Right ventricle myocardium inferior (tissue), 1 donor: ENCODE results near the gene FICD. TPM values are rescaled to one million over a fixed set of nuclear protein-coding genes. Genes with fewer than 3 reads are reported as not detected.
A peak's percentile ranks its signal among the peaks of the same experiment; 100 is the strongest.

Source experiments
- ATAC-seq: fragments of 200-7000 bp; cut with Tn5 transposase; one replicate; pipeline ENCODE4 v1.9.1; 2020; ENCODE audit warnings: mild to moderate bottlenecking, moderate library complexity
- DNase-seq: peaks from one replicate; pipeline ENCODE4 v3.0.0; 2021; ENCODE audit errors: missing footprints
- intact Hi-C: fragments of 100-400 bp; cut with DNase I; formaldehyde crosslinking; loops from one replicate; pipeline ENCODE4 v1.11.0; 2022
- total RNA-seq: library from RNA; stranded (reverse); fragmentation: NEBNext Ultra II Directional; extraction: Animal tissue kit (Norgen Biotek cat#: 25700); gene quantifications from one replicate; pipeline ENCODE4 v1.2.1, GENCODE V29; 2021
- donor health status: DM: no; HTN: yes; CAD: no; lungs with severe emphysema.

Gene FICD
- total RNA-seq, 1 donor from 2014 or later, result 2.9 TPM

DNA sequence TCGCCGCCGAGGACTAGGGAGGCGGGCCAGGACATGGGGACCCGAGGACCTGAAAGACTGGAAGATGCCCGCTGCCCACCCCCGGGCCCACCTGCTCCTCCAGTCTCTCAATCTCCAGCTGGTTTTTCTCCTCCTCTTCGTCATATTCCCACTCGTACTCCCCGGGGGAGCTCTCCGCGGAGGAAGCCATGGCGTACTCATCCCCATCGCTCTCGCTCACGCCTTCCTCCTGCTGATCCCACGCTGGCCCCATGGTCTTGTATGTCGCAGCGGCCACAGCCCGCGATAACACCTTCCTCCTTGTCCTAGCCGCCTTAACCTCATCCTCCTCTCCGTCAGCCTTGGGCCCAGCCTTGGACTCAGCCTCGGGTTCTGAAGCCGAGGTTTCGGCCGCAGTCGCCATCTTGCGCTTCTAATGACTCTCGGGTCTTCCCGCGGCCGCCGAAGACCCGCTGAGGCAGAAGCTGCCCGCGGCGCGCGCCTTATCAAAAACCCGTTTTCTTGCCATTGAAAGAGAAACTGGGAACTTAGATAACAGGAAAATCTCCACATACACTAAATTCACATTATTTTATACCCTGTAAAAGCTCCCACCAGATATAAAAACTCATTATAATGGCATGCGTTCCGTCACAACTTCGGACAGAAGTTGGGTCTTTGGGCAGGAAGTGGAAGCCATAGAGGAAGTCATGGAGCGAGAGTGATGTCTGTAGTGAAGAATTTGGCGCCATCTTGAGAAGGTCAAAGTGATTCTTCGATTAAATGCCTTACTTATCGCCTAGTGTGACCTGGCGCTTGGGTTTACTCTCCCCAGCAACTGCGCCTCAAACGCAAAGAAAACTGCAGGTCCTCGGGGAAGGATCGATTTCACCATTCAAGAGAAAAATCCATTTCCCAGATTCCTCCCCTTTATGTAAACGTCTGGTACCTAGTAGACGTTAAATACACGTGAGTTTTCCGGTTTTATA, 46.0 kb downstream of the FICD start, which contains the start of gene SART3:
TSS of gene SART3 (minus strand) at position 422 of the 968 bp plus-strand sequence. CDS start at position 403, 19 bp downstream.
- intact Hi-C loops, result loop anchor here (2.0 to 5.0 kb wide), 3 partner anchors 170 to 391 kb away; partner anchors contain the start of genes CORO1C and SSH1
- DNase-seq (peak; percentile 93), ATAC-seq (peak; percentile 64)

- DNase-seq (no peak), ATAC-seq (no peak)
- intact Hi-C loops, result loop anchor here (2.0 to 5.0 kb wide), 5 partner anchors 169 to 531 kb away; partner anchors contain the start of genes ALKBH2, CORO1C and SSH1
Measured at GRCh38 chr12:108561852-108562347, 46.8 kb downstream of the FICD start.

GRCh38 chr12:108562348-108563135, 47.5 kb downstream of the FICD start, which contains the start of gene ISCU:
TSS of gene ISCU (plus strand) at chr12:108562596. CDS start at chr12:108562623, 27 bp downstream.
- peak; percentile 91 for ATAC-seq
- peak; percentile 98 for DNase-seq
- intact Hi-C loops, result loop anchor here (1.0 to 5.0 kb wide), 4 partner anchors 56 to 530 kb away; partner anchors contain the start of gene ALKBH2

DNA sequence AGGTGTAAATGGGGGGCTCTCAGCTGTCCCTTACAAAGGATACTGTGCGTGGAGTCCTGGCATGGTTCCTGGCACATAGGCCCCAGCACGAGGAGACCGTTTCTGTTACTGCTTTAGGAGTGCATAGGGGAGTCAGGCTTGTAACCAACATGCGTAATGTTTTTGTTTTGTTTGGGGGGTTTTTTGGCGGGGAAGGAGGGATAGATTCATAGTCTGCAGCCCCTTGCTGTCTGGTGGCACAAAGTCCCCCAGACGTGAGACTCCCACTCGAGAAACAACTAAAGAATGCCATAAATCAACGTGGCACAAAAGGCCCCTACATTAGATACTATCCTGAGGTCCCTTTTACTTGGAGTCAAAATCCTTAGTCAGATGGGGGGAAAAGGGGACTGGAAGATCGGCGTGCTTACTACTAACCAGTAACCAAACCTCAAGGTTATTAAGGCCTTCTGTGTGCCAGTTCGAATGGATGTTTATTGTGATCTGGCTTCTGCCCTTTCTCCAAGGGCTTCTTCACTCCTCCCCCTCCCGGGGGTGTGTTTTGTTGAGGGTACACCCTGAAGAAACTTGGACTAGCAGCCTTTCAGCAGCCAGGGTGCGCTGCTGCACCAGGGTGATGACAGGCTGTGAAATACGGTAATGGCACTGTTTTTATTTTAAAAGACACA, 48.2 kb downstream of the FICD start:
- ATAC-seq (peak; percentile 61), DNase-seq (peak; percentile 92)
- intact Hi-C loops, result loop anchor here (1.0 to 5.0 kb wide), 4 partner anchors 55 to 530 kb away; partner anchors contain the start of gene ALKBH2

- DNase-seq (no peak), ATAC-seq (no peak)
- intact Hi-C loops, result loop anchor here (1.0 to 5.0 kb wide), 4 partner anchors 55 to 529 kb away; partner anchors contain the start of gene ALKBH2
Measured at GRCh38 chr12:108563804-108564151, 48.7 kb downstream of the FICD start.

- no peak for ATAC-seq
- intact Hi-C loops, result loop anchor here (5.0 kb wide), 1 partner anchor 388 kb away; no protein-coding TSS in a partner anchor
- no peak for DNase-seq
Measured at GRCh38 chr12:108564724-108565123, 49.6 kb downstream of the FICD start.

DNA sequence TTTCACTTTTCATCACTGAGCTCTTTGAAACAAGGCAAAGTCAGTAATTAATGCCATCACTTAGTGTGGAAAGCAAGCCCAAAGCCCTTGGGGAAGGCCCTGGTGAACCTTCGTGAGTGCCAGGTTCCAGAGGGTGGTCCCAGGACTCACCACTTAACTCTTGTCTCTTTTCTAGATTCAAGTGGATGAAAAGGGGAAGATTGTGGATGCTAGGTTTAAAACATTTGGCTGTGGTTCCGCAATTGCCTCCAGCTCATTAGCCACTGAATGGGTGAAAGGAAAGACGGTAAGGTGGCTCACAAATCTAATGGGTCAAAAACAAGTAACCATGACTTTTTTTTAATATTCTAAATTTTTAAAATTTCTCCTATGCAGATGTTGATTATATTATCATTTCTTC, 50.1 kb downstream of the FICD start:
- no peak for ATAC-seq

GRCh38 chr12:108565976-108566375, 50.9 kb downstream of the FICD start:
- ATAC-seq, result no peak
- DNase-seq, result peak; percentile 81
- intact Hi-C loops, result no loop called here

More for the DNA sequence above, 50.1 kb downstream of the FICD start:
- intact Hi-C loops, result no loop called here
- no peak for DNase-seq

DNA sequence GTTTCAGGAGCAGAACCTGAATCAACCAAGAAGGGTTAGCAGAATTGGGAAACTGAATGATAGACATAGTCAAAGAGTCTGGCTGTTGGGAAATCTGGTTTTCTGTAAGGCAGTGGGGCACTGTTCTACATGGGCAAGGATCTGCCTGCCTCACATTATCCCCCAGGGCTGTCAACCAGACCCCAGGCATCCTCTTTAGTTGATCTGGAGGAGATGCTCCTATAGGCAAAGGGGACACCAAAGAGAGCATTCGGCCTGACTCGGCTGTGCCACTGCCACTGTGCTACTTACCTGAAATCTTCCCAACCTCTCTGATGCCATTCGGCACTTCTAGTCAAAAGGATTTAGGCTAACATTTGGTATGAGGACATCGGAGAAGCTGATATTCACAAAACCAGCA, 51.4 kb downstream of the FICD start:
- DNase-seq (no peak), ATAC-seq (no peak)
- intact Hi-C loops, result no loop called here

DNA sequence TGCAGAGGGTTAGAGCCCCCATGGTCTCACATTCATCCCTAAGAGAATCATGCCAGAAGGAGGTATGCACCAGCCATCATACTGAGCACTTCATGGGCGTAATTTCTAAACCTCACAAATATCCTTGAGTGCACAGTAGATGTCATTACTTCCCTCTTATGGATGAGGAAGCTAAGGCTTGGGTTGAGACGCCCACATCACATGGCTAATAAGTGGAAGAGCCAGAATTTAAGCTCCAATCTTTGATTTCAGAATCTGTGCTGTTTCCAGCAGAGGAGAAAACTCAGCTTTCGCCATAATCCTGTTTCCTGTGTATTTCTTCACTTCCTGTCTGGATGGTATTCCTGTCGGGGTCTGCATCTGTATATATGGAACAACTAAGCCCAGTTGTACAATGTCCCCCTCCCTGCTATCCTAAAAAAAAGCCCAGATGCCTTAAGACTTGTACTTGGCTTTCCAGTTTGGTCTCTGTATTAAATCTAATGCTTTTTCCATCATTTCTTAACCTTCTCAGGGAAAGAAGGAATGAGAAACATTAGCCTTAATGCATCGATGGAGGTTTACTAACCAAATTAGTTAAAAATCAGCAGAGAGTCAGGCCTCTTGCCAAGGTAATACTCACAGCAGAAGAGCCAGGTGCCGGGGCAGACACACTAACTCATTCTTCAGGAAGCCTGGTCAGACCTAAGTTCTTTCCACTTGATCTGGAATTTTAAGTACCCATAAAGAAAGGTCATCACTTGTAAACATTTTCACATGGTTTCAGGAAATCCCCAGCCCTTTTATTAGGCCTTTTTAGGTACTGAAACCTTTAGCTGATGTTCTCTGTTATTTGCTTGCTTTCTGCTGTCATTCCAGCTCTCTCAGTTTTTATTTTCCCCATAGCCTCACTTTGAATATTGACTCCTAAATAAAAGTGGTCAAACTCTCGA, 52.6 kb downstream of the FICD start:
- DNase-seq, result no peak
- intact Hi-C loops, result no loop called here
- no peak for ATAC-seq

- intact Hi-C loops, result no loop called here
- DNase-seq (no peak), ATAC-seq (no peak)
Measured at GRCh38 chr12:108568338-108569154, 53.5 kb downstream of the FICD start.

Other genes starting within 250 kb of the FICD start
- 10.6 TPM for gene CMKLR1, start 176.0 kb upstream of the FICD start, total RNA-seq
- gene SART3, start 45.9 kb downstream of the FICD start, total RNA-seq, result 21.7 TPM
- gene ISCU, start 47.3 kb downstream of the FICD start, total RNA-seq, result 444 TPM
- 1.3 TPM for gene TMEM119, start 82.8 kb downstream of the FICD start, total RNA-seq
- 4.9 TPM for gene SELPLG, start 118.6 kb downstream of the FICD start, total RNA-seq
- gene CORO1C, start 216.2 kb downstream of the FICD start, total RNA-seq, result 76.4 TPM